ENCODE results near the gene NUP42. TPM values are rescaled to one million over a fixed set of nuclear protein-coding genes. Genes with fewer than 3 reads are reported as not detected.
A peak's percentile ranks its signal among the peaks of the same experiment; 100 is the strongest.

The NUP42 gene
- total and polyA plus RNA-seq, 10 of the 15 experiments (the other 5 are each of a cell fraction or from before 2014, with no cell fraction given) = 48.6 to 124 (median 74.3) TPM

GRCh38 chr7:23181684-23182553, at the start of gene NUP42 (continued):
- TF ChIP-seq TAF1 (IDR thresholded peaks at IDR 0.05; ENCODE audit: borderline replicate concordance, low read depth, low read length) (peak; percentile 72; the same call in 1 of the 2 replicates), SUZ12 (IDR thresholded peaks at IDR 0.05; ENCODE audit: unreplicated experiment) (no peak), CREM (IDR thresholded peaks at IDR 0.05; ENCODE audit: low read depth) (peak; percentile 99), MYC (IDR thresholded peaks at IDR 0.05; ENCODE audit: insufficient read depth, insufficient read length, insufficient replicate concordance, low read length, severe bottlenecking) (peak; percentile 65), ZNF687 (IDR thresholded peaks at IDR 0.05) (peak; percentile 32), BMI1 (IDR thresholded peaks at IDR 0.05; ENCODE audit: borderline replicate concordance) (no peak), USF2 (IDR thresholded peaks at IDR 0.05; ENCODE audit: borderline replicate concordance, low read depth, low read length) (no peak; the same call in 1 of the 2 replicates), RB1 (IDR thresholded peaks at IDR 0.05; ENCODE audit: borderline replicate concordance) (peak; percentile 73; the same call in 1 of the 2 replicates), LARP7 (IDR thresholded peaks at IDR 0.05) (peak; percentile 22; the same call in 1 of the 2 replicates), CEBPB (IDR thresholded peaks at IDR 0.05; ENCODE audit: borderline replicate concordance in 1 of 2, low read depth in 2 of 2, low read length in 2 of 2) (peak in 1 of 2 experiments; percentile 6; a peak in 1 of 4 replicates), BCL11A (IDR thresholded peaks at IDR 0.05; ENCODE audit: low read depth, low read length) (no peak), RUNX3 (IDR thresholded peaks at IDR 0.05; ENCODE audit: low read length) (peak; percentile 16; the same call in 1 of the 2 replicates), NFYA (IDR thresholded peaks at IDR 0.05; ENCODE audit: borderline replicate concordance, low read depth, low read length) (no peak), PML (IDR thresholded peaks at IDR 0.05; ENCODE audit: low read length) (peak; percentile 87; the same call in 1 of the 2 replicates), TCF12 (IDR thresholded peaks at IDR 0.05; ENCODE audit: low read depth, low read length) (no peak), ZNF384 (IDR thresholded peaks at IDR 0.05; ENCODE audit: borderline replicate concordance, low read depth, low read length) (no peak), NR2F1 (conservative IDR thresholded peaks at IDR 0.05) (peak; percentile 82), TCF7 (IDR thresholded peaks at IDR 0.05; ENCODE audit: borderline replicate concordance) (no peak), BHLHE40 (IDR thresholded peaks at IDR 0.05; ENCODE audit: borderline replicate concordance in 1 of 2, low read depth in 2 of 2, low read length in 1 of 2) (peak in 1 of 2 experiments; percentile 51; a peak in 3 of 4 replicates), ZNF274 (IDR thresholded peaks at IDR 0.05; ENCODE audit: insufficient read depth, insufficient read length) (no peak), KLF5 (IDR thresholded peaks at IDR 0.05; ENCODE audit: partially characterized antibody) (no peak), NR2C1 (IDR thresholded peaks at IDR 0.05) (peak; percentile 91), SRF (IDR thresholded peaks at IDR 0.05; ENCODE audit: low read depth in 2 of 2, low read length in 2 of 2) (peak in 1 of 2 experiments; percentile 89; a peak in 3 of 4 replicates), ZNF217 (IDR thresholded peaks at IDR 0.05) (no peak; the same call in 1 of the 2 replicates), ATF3 (IDR thresholded peaks at IDR 0.05; ENCODE audit: borderline replicate concordance, extremely low read depth, low read depth, low read length) (peak; percentile 71; the same call in 1 of the 2 replicates)
